Heart right ventricle (tissue), 16 donors: ENCODE measurements around the gene SELENOF. TPM values are rescaled to one million over a fixed set of nuclear protein-coding genes. Genes with fewer than 3 reads are reported as not detected.
A peak's percentile ranks its signal among the peaks of the same experiment; 100 is the strongest.

Experiments
- ATAC-seq, 8 donors: fragments of 200-7000 bp; cut with Tn5 transposase; one replicate each; pipeline ENCODE4 v1.9.1; 2020; ENCODE audit warnings: mild to moderate bottlenecking in 8 of 8, moderate library complexity in 8 of 8, moderate number of reproducible peaks in 1 of 8
- DNase-seq, 2 donors: peaks; one replicate each; pipeline ENCODE4 v3.0.0-alpha.2; 2020
- H3K27ac ChIP-seq, 10 donors: fragments of 200-600 bp; sonication (generic) in 2 of 10; one replicate each; pipeline versions ENCODE4 v1.5.0 to v1.8.0; 2020 to 2022; ENCODE audit warnings: mild to moderate bottlenecking in 3 of 10
- H3K27me3 ChIP-seq, 7 donors: fragments of 200-600 bp; one replicate each; pipeline ENCODE4 v1.8.0; 2021 to 2022; ENCODE audit warnings: mild to moderate bottlenecking in 2 of 7
- H3K36me3 ChIP-seq, 9 donors: fragments of 200-600 bp; sonication (generic) in 1 of 9; one replicate each; pipeline versions ENCODE4 v1.5.0 to v1.8.0; 2020 to 2022; ENCODE audit warnings: mild to moderate bottlenecking in 2 of 9
- H3K4me1 ChIP-seq, 9 donors: fragments of 200-600 bp; sonication (generic) in 1 of 9; one replicate each; pipeline versions ENCODE4 v1.5.0 to v1.8.0; 2020 to 2022; ENCODE audit warnings: mild to moderate bottlenecking in 4 of 9
- H3K4me3 ChIP-seq, 10 donors: fragments of 200-600 bp; sonication (generic) in 2 of 10; one replicate each; pipeline versions ENCODE4 v1.5.0 to v1.8.0; 2020 to 2022; ENCODE audit warnings: mild to moderate bottlenecking in 7 of 10, moderate library complexity in 2 of 10
- H3K9me3 ChIP-seq, 11 donors: fragments of 200-600 bp in 10 of 11; sonication (generic) in 2 of 11; one replicate each; pipeline versions ENCODE4 v1.5.0 to v1.8.0; 2013 to 2022; ENCODE audit warnings: mild to moderate bottlenecking in 2 of 11, control low read depth in 1 of 11, moderate library complexity in 1 of 11
- CTCF ChIP-seq, 9 donors: fragments of 200-600 bp; sonication (generic) in 2 of 9; IDR thresholded peaks; one replicate each; pipeline versions ENCODE4 v1.5.0 to v1.8.0; 2021 to 2022; ENCODE audit warnings: antibody characterized with exemption in 9 of 9, mild to moderate bottlenecking in 5 of 9, moderate library complexity in 1 of 9
- WGBS, 2 donors: extraction: QIAGEN DNeasy Blood & Tissue Kit; methylation state at CpG; one replicate each; pipeline ENCODE4 v1.1.7; 2013; ENCODE audit warnings: inconsistent platforms in 1 of 2; 5-methylcytosine and 5-hydroxymethylcytosine counted together
- intact Hi-C, 10 donors: fragments of 100-400 bp; cut with DNase I; formaldehyde crosslinking; loops; one replicate each; pipeline versions ENCODE4 v1.11.1 to v1.14.2; 2022
- long read RNA-seq, 3 donors: library from polyadenylated mRNA; unstranded; transcript quantifications; one replicate each; pipeline ENCODE4 v2.0.0, GENCODE V29; 2020 to 2021
- polyA plus RNA-seq, 2 donors: library from polyadenylated mRNA; stranded (reverse); fragments of 200-250 nt; gene quantifications; one replicate each; pipeline ENCODE4 v1.2.3, GENCODE V29; 2013
- total RNA-seq, 10 donors: library from RNA; stranded (reverse); fragmentation: NEBNext Ultra II Directional in 3 of 10; extraction: Animal tissue kit (Norgen Biotek cat#: 25700) in 3 of 10; gene quantifications; one replicate each; pipeline versions ENCODE4 v1.2.1 to v1.2.4, GENCODE V29; 2021 to 2023
- donor health status: Arrhythmogenic right ventricular cardiomyopathy.
- donor health status: ischemic (EF 13 %, LVEDD 7.1; RV severe dilation, severe dysfunction).
- donor health status: healthy with polysubstance abuse.
- donor health status: DM: no; HTN: yes; CAD: no.
- donor health status: DM: no; HTN: no; CAD: no.
- donor health status: ischemic (EF 25% LVEDD 6.9; RV normal size, moderate dysfunction).
- donor health status: ischemic (EF 25% LVEDD 5.7; RV mildly dilated, moderate dysfunction).
- donor health status: healthy.
- donor health status: DM: yes; HTN: yes; CAD: no.
- donor health status: Ischemic cardiomyopathy.
- donor health status: ischemic (EF 35%, LVEDD 5.7; RV mildly dilated, moderate dysfunction).
- donor health status: nonischemic (EF 11% LVEDD 7.7; RV severe dilation, severe dysfunction).
- donor health status: DM: yes; HTN: yes; CAD: no.
- donor health status: PGD.
- donor health status: ischemic (EF 29% LVEDD 5.4; RV normal size, mild dysfunction).
- donor health status: nonischemic (EF 23%, LVEDD 6.1; RV moderate dilation, normal function).

Gene SELENOF
- total RNA-seq (100 to 1,000 TPM in 1 of 10 donors, 10 to 100 TPM in 9; 58.0 to 104 (median 73.4) TPM), polyA plus RNA-seq (100 to 1,000 TPM in 1 of 2 donors, 10 to 100 TPM in 1; 48.2 to 100 TPM)
- long read RNA-seq, donor 1, transcript SELENOF-201 (5 exons, 1,781 nt): major isoform, 26 of 31 reads
- long read RNA-seq, donor 1, partial matches to known transcripts: 1 of 31 reads
- long read RNA-seq, donor 1, other reads (novel, unspliced or antisense): 3 of 31 reads
- long read RNA-seq, donor 2, transcript SELENOF-201 (5 exons, 1,781 nt): major isoform, 18 of 25 reads
- long read RNA-seq, donor 2, partial matches to known transcripts: 0 of 25 reads
- long read RNA-seq, donor 2, other reads (novel, unspliced or antisense): 6 of 25 reads
- long read RNA-seq, donor 3, transcript SELENOF-201 (5 exons, 1,781 nt): major isoform, 67 of 79 reads
- long read RNA-seq, donor 3, partial matches to known transcripts: 1 of 79 reads
- long read RNA-seq, donor 3, other reads (novel, unspliced or antisense): 9 of 79 reads

GRCh38 chr1:86913896-86914600 lies at the start of gene SELENOF:
SELENOF (minus strand) TSS chr1:86914126; CDS start chr1:86914111, 15 bp downstream.
- ATAC-seq: peak; percentile 96 to 98 (median 98)
- H3K36me3 ChIP-seq: peaks cover 0 to 16% (median 0%) of the 10 kb centered on the region in 9 donors
- H3K4me3 ChIP-seq: peak within 1 kb of the TSS; percentile 67 to 94 (median 91)
- H3K9me3 ChIP-seq: no peaks in the 10 kb centered on the region
- no peak for TF ChIP-seq CTCF (IDR thresholded peaks at IDR 0.05)
- H3K4me1 ChIP-seq: peaks cover 0 to 42% (median 32%) of the 10 kb centered on the region in 9 donors
- H3K27ac ChIP-seq: peak within 1 kb of the TSS; percentile 80 to 97 (median 92)
- WGBS, 2 donors: 0% methylated on average over 44 of the region's 44 CpGs
- intact Hi-C loops: loop anchor here in 4 of 10 donors (10.0 kb wide), 3 partner anchors 199 to 519 kb away; partner anchors contain the start of genes SH3GLB1 (in 3 of the 4) and ODF2L (in 1 of the 4)
- peak; percentile 99 to 100 for DNase-seq
- H3K27me3 ChIP-seq: no peaks in the 10 kb centered on the region

GRCh38 chr1:86960548-86960947 lies 46.6 kb upstream of the SELENOF start:
- Histone ChIP-seq H3K27me3 (no peaks in the 10 kb centered on the region), H3K27ac (no peak overlapping the region), H3K4me3 (no peak overlapping the region), H3K36me3 (no peaks in the 10 kb centered on the region), H3K9me3 (no peaks in the 10 kb centered on the region), H3K4me1 (peaks cover 0 to 10% (median 0%) of the 10 kb centered on the region in 9 donors)
- intact Hi-C loops: loop anchor here in 4 of 10 donors (5.0 to 10.0 kb wide), 3 partner anchors 124 to 128 kb away; no protein-coding TSS in a partner anchor
- TF ChIP-seq CTCF (IDR thresholded peaks at IDR 0.05): no peak
- no peak for ATAC-seq
- no peak for DNase-seq

- Histone ChIP-seq H3K4me1 (peaks cover 0 to 10% (median 0%) of the 10 kb centered on the region in 9 donors), H3K4me3 (no peak overlapping the region), H3K27ac (no peak overlapping the region), H3K36me3 (no peaks in the 10 kb centered on the region), H3K9me3 (no peaks in the 10 kb centered on the region), H3K27me3 (no peaks in the 10 kb centered on the region)
- intact Hi-C loops: no loop called here
- ATAC-seq (no peak), DNase-seq (no peak)
- TF ChIP-seq CTCF (IDR thresholded peaks at IDR 0.05): no peak
Measured at GRCh38 chr1:86957221-86957620, 43.3 kb upstream of the SELENOF start.

GRCh38 chr1:86956221-86956620 lies 42.3 kb upstream of the SELENOF start:
- intact Hi-C loops: no loop called here
- H3K27ac ChIP-seq: no peak overlapping the region
- no peaks in the 10 kb centered on the region for H3K36me3 ChIP-seq
- H3K4me1 ChIP-seq: peaks cover 0 to 10% (median 0%) of the 10 kb centered on the region in 9 donors
- H3K9me3 ChIP-seq: no peaks in the 10 kb centered on the region
- no peak for TF ChIP-seq CTCF (IDR thresholded peaks at IDR 0.05)
- ATAC-seq (no peak), DNase-seq (no peak)
- no peak overlapping the region for H3K4me3 ChIP-seq
- H3K27me3 ChIP-seq: no peaks in the 10 kb centered on the region
